ENCODE measurements around the gene MAGI1. TPM values are rescaled to one million over a fixed set of nuclear protein-coding genes. Genes with fewer than 3 reads are reported as not detected.

MAGI1 gene
- total RNA-seq, 1 donor from 2014 or later: 49.8 TPM

DNA sequence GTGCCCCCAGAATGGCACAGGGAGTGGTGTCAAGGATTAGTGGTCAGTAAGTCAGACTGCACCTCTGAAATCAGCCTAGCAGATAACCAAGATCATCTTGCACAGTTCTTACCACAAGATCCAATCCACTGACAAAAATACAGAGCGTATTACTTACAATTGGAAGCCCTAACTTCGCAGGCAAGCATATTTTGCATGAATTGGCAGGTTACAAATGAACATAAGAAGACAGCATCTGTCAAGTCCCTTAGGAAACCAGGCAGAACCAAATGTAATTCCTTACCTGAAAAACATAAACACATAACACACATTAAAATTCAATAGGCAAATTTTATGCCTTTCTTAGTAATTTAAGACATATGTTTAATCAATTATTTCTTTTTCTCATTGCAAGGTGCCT lies 293.4 kb downstream of the MAGI1 start:
- Mint-ChIP-seq H3K9me3 (no peaks in the 10 kb centered on the region), H3K27ac (ENCODE audit: unreplicated experiment) (no peak overlapping the region), H3K36me3 (ENCODE audit: low read depth) (no peaks in the 10 kb centered on the region), H3K4me3 (no peak overlapping the region), H3K27me3 (ENCODE audit: low read depth) (no peaks in the 10 kb centered on the region), H3K4me1 (peaks cover 12% of the 10 kb centered on the region)
- no peak for DNase-seq (ENCODE audit: low read depth, low spot score)
- TF ChIP-seq CTCF (conservative IDR thresholded peaks at IDR 0.05): no peak

GRCh38 chr3:65742914-65743313 lies 295.8 kb downstream of the MAGI1 start:
- Mint-ChIP-seq H3K27ac (ENCODE audit: unreplicated experiment) (no peak overlapping the region), H3K9me3 (no peaks in the 10 kb centered on the region), H3K27me3 (ENCODE audit: low read depth) (no peaks in the 10 kb centered on the region), H3K4me1 (peaks cover 5% of the 10 kb centered on the region), H3K4me3 (no peak overlapping the region), H3K36me3 (ENCODE audit: low read depth) (no peaks in the 10 kb centered on the region)
- no peak for TF ChIP-seq CTCF (conservative IDR thresholded peaks at IDR 0.05)
- DNase-seq (ENCODE audit: low read depth, low spot score): no peak

DNA sequence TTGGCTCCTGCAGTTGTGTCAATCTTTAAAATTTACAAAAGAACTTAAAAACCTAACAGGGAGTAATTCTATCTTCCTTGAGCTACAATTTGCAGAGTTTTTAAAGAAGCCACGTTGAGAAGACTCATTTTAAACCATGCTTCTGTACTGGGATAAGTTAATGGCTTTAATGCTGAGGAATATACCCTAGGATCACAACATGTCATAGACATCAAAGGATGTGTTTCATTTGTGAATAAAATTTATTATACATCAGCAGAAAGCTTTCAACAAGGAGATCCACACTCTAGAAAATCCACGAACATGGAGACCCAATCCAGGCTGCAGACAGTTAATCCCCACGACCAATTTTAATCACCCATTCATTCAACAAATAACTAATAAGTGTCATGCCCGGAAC lies 297.2 kb downstream of the MAGI1 start:
- no peak overlapping the region for H3K27ac Mint-ChIP-seq (ENCODE audit: unreplicated experiment)
- no peak for TF ChIP-seq CTCF (conservative IDR thresholded peaks at IDR 0.05)

GRCh38 chr3:65739901-65740541 lies 298.7 kb downstream of the MAGI1 start:
- Mint-ChIP-seq H3K27ac (ENCODE audit: unreplicated experiment) (no peak overlapping the region), H3K4me3 (no peak overlapping the region), H3K4me1 (peaks cover 5% of the 10 kb centered on the region), H3K9me3 (no peaks in the 10 kb centered on the region), H3K36me3 (ENCODE audit: low read depth) (no peaks in the 10 kb centered on the region), H3K27me3 (ENCODE audit: low read depth) (no peaks in the 10 kb centered on the region)
- no peak for DNase-seq (ENCODE audit: low read depth, low spot score)
- no peak for TF ChIP-seq CTCF (conservative IDR thresholded peaks at IDR 0.05)

More for the DNA sequence above, 297.2 kb downstream of the MAGI1 start:
- no peaks in the 10 kb centered on the region for H3K27me3 Mint-ChIP-seq (ENCODE audit: low read depth)
- no peak overlapping the region for H3K4me3 Mint-ChIP-seq
- DNase-seq (ENCODE audit: low read depth, low spot score): no peak
- no peaks in the 10 kb centered on the region for H3K9me3 Mint-ChIP-seq
- H3K4me1 Mint-ChIP-seq: peaks cover 5% of the 10 kb centered on the region
- H3K36me3 Mint-ChIP-seq (ENCODE audit: low read depth): no peaks in the 10 kb centered on the region

DNA sequence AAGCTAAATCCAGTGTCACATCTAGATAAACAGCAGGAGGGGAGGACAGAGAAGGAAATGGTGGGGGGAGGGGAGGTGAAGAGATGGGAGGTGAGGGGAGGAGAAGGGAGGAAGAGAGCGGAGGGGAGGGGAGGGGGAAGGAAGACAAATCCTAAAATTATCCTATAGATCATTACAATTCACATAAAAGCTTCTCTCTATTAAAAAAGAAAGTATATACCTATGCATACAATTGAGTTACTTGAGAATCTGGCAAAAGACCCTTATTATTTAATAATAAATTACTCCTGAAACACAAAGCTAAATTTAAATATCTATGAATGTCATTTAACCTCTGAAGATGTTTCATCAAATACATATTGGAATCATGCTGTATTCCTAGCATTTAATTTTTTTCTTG lies 303.9 kb downstream of the MAGI1 start:
- no peak for TF ChIP-seq CTCF (conservative IDR thresholded peaks at IDR 0.05)
- Mint-ChIP-seq H3K4me1 (peaks cover 14% of the 10 kb centered on the region), H3K9me3 (no peaks in the 10 kb centered on the region), H3K36me3 (ENCODE audit: low read depth) (no peaks in the 10 kb centered on the region), H3K4me3 (no peak overlapping the region), H3K27me3 (ENCODE audit: low read depth) (no peaks in the 10 kb centered on the region), H3K27ac (ENCODE audit: unreplicated experiment) (no peak overlapping the region)
- DNase-seq (ENCODE audit: low read depth, low spot score): no peak

Data from neural crest cell (in vitro differentiated cells).